ENCODE results near the gene INTS1. TPM values are rescaled to one million over a fixed set of nuclear protein-coding genes. Genes with fewer than 3 reads are reported as not detected.
A peak's percentile ranks its signal among the peaks of the same experiment; 100 is the strongest.

The INTS1 gene
- total RNA-seq, 1 donor from 2014 or later = 134 TPM

- peaks cover 22% of the 10 kb centered on the region for H3K4me1 Mint-ChIP-seq (ENCODE audit: unreplicated experiment)
- H3K9me3 Mint-ChIP-seq = no peaks in the 10 kb centered on the region
- H3K27me3 Mint-ChIP-seq = peaks cover 27% of the 10 kb centered on the region
- TF ChIP-seq CTCF (conservative IDR thresholded peaks at IDR 0.05) = no peak
- DNase-seq (ENCODE audit: extremely low spot score, unreplicated experiment) = no peak
- H3K36me3 Mint-ChIP-seq = no peaks in the 10 kb centered on the region
- H3K27ac Mint-ChIP-seq = peak overlapping the region; percentile 97
- peak overlapping the region; percentile 89 for H3K4me3 Mint-ChIP-seq
Measured at GRCh38 chr7:1533255-1533546, 29.0 kb upstream of the INTS1 start.

DNA sequence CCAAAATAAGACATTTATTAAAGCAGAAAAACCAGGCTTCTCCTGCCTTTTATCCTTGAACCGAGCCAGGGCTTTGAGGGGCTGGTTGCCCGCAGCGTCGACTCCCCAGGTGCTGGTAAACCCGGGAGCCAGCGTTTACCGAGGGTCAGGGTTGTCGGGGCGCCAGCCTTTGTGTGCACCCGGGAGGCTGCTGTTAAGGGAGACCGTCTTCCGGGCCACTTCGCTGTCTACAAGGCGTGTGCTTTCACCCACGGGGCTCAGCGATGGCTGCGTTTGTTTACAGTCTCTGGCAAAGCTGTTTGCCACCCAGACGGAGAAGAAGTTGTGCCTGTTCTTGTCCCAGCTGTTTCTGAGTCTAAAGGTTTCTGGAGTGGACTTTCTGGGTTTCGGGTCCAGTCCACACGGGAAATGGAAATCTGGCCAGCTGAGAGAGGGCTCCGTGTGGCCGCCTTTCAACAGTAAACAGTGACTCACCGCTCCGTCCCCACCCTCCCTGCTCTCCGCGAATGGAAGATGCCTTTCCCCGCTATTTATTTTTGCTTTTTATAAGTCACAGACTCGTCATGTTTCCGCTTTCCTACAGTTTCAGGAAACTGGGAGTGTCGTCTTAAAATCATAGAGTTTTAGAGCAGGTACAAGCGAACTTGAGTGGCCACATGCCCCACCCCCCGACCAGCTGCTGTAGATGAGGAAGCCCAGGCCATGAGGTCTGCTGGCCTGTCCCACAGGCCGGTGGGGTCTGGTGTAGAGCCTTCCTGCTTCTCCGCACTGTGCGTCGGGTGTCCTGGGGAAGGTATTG lies 28.5 kb upstream of the INTS1 start:
- no peaks in the 10 kb centered on the region for H3K36me3 Mint-ChIP-seq

DNA sequence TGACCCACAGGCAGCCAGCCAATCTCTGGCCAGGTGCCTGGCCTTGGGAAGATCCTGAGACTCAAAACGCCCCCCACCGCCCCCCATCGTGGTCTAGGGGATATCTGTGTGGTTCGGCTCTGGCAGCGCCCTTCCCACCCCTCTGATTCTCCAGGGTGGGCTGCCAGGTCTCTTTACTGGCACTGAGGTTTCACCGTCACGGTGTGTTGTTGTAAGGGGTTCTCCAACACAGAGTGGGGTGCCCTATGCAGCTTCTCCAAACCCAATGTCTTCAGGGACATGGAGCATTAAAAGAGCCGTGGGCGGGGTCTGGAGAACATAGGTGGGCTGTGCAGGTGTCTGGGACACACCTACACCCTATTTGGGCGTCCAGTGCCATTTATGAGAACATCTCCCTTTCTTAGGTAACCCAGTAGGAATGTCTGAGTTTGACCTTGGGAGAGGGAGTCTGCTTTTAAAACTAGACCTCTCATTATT lies 27.8 kb upstream of the INTS1 start:
- peak overlapping the region; percentile 89 for H3K4me3 Mint-ChIP-seq
- no peaks in the 10 kb centered on the region for H3K36me3 Mint-ChIP-seq
- H3K27ac Mint-ChIP-seq = peak overlapping the region; percentile 97
- no peak for TF ChIP-seq CTCF (conservative IDR thresholded peaks at IDR 0.05)
- no peak for DNase-seq (ENCODE audit: extremely low spot score, unreplicated experiment)
- H3K4me1 Mint-ChIP-seq (ENCODE audit: unreplicated experiment) = peaks cover 18% of the 10 kb centered on the region
- H3K27me3 Mint-ChIP-seq = peaks cover 27% of the 10 kb centered on the region
- no peaks in the 10 kb centered on the region for H3K9me3 Mint-ChIP-seq

More for the DNA sequence above, 28.5 kb upstream of the INTS1 start:
- Mint-ChIP-seq H3K4me3 (peak overlapping the region; percentile 89), H3K27me3 (peaks cover 27% of the 10 kb centered on the region), H3K4me1 (ENCODE audit: unreplicated experiment) (peaks cover 18% of the 10 kb centered on the region), H3K9me3 (no peaks in the 10 kb centered on the region), H3K27ac (peak overlapping the region; percentile 97)
- DNase-seq (ENCODE audit: extremely low spot score, unreplicated experiment) = no peak
- no peak for TF ChIP-seq CTCF (conservative IDR thresholded peaks at IDR 0.05)

DNA sequence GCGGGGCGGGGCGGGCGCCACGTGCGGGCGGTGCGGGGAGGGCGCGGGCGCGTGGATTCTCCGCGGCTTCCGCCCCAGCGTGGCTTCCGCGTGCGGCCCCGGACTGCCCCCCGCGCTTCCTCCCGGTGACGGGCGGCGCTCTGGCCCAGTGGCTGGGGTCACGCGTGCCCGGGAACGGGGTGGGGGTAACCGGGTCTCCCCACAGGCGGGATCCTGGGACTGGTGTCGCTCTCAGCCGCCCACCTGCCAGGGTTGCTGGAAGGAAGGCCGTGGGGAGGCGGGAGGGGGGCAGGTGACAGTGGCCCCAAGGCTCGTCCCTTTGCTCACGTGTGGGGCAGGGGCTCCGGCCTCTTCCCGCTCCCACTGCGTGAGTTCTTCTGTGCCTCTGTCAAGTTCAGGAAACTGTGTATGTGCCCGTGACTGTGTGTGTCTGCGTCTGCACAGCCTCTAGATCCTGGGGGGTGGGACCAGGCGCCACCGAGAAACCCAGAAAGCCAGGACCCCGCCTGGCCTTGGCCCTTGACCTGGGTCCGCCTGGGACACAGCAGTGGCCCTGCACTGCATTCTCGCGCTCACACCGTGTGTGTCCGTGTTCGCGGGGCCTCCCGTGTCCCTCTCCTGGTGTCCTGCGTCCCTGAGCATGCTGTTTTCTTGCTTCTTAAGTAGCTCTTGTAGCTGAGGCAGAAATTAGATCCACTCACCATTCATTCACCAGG lies 27.2 kb upstream of the INTS1 start:
- DNase-seq (ENCODE audit: extremely low spot score, unreplicated experiment) = no peak
- peaks cover 32% of the 10 kb centered on the region for H3K27me3 Mint-ChIP-seq
- peak overlapping the region; percentile 97 for H3K27ac Mint-ChIP-seq
- H3K36me3 Mint-ChIP-seq = no peaks in the 10 kb centered on the region
- peak overlapping the region; percentile 89 for H3K4me3 Mint-ChIP-seq
- no peak for TF ChIP-seq CTCF (conservative IDR thresholded peaks at IDR 0.05)
- H3K4me1 Mint-ChIP-seq (ENCODE audit: unreplicated experiment) = peaks cover 20% of the 10 kb centered on the region
- no peaks in the 10 kb centered on the region for H3K9me3 Mint-ChIP-seq

- no peak overlapping the region for H3K27ac Mint-ChIP-seq
- no peaks in the 10 kb centered on the region for H3K9me3 Mint-ChIP-seq
- H3K36me3 Mint-ChIP-seq = no peaks in the 10 kb centered on the region
- no peak for DNase-seq (ENCODE audit: extremely low spot score, unreplicated experiment)
- TF ChIP-seq CTCF (conservative IDR thresholded peaks at IDR 0.05) = no peak
- no peak overlapping the region for H3K4me3 Mint-ChIP-seq
- H3K4me1 Mint-ChIP-seq (ENCODE audit: unreplicated experiment) = peaks cover 17% of the 10 kb centered on the region
- H3K27me3 Mint-ChIP-seq = peaks cover 31% of the 10 kb centered on the region
Measured at GRCh38 chr7:1530946-1531262, 26.7 kb upstream of the INTS1 start.
